Prostate gland (tissue), 2 donors: ENCODE measurements around the gene UBE2L3.
"Not testable (repeated sequence)": the region's sequence is repeated elsewhere in the genome, so short reads cannot be mapped to it uniquely, and the experiment has no call there.

Experiments
- CTCF ChIP-seq, 4 experiments: fragments of 200-600 bp in 2 of 4; fragments of 450-650 bp in 2 of 4; sonication (generic) in 2 of 4; IDR thresholded peaks; 1 replicate in 3 of 4; 2 replicates in 1 of 4; pipeline ENCODE4 v1.5.1; 2016 to 2019; ENCODE audit warnings: antibody characterized with exemption in 4 of 4, mild to moderate bottlenecking in 2 of 4, moderate library complexity in 2 of 4
- POLR2A ChIP-seq: fragments of 450-650 bp; IDR thresholded peaks from one replicate; pipeline ENCODE4 v1.6.1; 2016; ENCODE audit warnings: antibody characterized with exemption, mild to moderate bottlenecking
- POLR2AphosphoS5 ChIP-seq: sonication (generic); formaldehyde crosslinking; IDR thresholded peaks from one replicate; pipeline ENCODE4 v1.6.1; 2017; ENCODE audit warnings: antibody characterized with exemption

- TF ChIP-seq CTCF (IDR thresholded peaks at IDR 0.05); POLR2A; POLR2AphosphoS5: not testable (repeated sequence)
Measured at GRCh38 chr22:21637450-21637849, 69.9 kb downstream of the UBE2L3 start.
